G401 (cell line): Measurements from ENCODE around the gene SASH1. TPM values are rescaled to one million over a fixed set of nuclear protein-coding genes. Genes with fewer than 3 reads are reported as not detected.

Source experiments
- DNase-seq: peaks from one replicate; pipeline ENCODE4 v3.0.0-alpha.2; 2015; ENCODE audit warnings: low spot score
- in situ Hi-C: cut with HindIII; loops from 2 replicates; pipeline ENCODE4 v1.10.0; 2016; ENCODE audit warnings: low sequenced_read_pairs, mixed read lengths
- total RNA-seq: library from RNA; depleted of rRNA; stranded (reverse); fragments of >200 nt; shearing (Covaris generic); gene quantifications from 2 replicates; pipeline ENCODE4 v1.2.3, GENCODE V29; 2014

SASH1 gene
- total RNA-seq, 1 experiment from 2014 or later: 4.6 TPM

DNA sequence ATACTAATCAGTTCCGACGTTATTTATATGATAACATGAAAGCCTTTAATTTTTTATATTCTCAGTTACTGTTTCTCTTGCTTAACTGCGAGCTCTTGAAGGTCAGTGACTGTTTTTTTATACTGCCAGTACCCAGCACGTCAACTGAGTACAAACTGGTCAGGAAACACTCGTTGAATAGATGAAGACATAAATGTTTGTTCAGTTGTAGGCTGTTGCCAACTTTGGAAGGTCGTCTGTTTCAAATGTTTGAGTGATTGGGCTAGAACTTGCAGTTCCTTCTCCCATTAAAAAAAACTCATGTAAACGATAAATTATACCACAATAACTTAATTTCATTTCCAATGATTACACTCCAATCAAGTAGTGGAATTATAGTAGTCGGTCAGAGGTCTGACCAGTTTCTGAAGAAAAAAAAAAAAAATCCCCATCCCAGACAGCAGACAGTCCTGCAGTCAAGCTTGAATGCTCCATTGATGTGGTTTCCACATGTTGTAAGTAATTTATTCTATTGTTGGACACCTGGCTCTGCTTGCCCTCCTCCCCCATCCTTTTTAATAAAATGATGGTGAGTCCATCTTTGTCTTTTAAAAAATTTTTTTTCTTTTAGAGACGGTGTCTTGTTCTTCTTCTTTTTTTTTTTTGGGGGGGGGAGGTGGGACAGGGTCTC, 81.1 kb downstream of the SASH1 start:
- DNase-seq: no peak
- in situ Hi-C loops: no loop called here

DNA sequence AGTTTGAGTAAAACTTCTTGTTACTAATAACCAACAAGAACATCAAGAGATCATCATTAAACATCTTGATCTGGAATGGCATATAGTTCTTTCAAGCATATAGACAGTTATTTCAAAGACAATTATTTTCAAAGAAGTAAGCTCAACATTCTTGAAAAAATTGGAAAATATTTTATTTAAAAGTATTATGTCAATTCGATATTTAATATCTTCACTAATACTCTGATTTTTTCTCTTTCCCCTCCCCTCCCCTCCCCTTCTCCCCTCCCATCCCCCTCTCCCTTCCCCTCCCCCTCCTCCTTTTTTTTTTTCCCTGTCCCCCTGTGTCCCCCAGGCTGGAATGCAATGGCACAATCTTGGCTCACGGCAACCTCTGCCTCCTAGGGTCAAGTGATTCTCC, 82.8 kb downstream of the SASH1 start:
- in situ Hi-C loops: no loop called here
- no peak for DNase-seq

DNA sequence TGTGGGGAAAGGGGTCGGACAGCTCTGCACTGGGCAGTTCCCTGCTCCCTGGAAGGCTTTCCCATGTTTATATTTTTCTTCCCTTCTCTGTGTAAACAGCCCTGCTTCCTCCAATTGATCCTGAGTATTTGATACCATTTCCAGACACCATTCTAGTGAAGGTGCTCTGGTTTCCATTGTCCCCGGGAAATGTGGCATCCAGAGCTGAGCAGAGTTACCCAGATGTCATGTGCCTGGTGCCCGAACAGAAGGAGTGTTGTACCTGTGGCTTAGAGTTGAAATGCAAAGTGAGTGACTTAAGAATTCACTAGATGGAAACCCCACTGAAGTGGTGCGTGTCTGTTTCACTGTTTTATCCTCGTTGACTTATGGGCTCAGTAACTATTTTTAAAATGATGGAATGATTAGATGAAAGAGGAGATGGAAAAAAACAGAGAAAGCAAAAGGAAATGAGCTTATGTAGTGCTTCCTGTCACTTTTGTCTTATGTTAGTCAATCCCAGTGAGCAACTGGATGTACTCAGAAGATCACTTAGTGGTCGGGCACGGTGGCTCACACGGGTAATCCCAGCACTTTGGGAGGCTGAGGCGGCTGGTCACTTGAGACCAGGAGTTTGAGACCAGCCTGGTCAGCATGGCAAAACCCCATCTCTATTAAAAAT, 83.8 kb downstream of the SASH1 start:
- in situ Hi-C loops: no loop called here
- DNase-seq: no peak

DNA sequence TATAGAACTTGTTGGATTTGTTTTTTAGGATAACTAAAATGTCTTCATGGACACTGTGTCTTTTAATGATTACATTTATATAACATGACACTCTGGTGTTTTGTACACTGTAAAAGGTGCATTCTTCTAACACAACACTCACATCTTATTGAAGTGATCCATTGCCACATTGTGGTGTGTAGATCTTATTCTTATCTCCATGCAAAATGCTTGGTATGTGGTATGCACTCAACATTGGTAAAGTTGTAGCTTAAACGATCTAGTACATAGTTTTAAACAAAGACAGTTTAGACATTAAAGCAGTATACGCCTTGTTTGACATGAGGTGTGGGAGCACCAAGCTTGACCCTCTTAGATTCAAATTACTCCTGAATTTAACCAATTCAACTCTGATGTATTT, 84.7 kb downstream of the SASH1 start:
- DNase-seq: no peak
- in situ Hi-C loops: no loop called here

DNA sequence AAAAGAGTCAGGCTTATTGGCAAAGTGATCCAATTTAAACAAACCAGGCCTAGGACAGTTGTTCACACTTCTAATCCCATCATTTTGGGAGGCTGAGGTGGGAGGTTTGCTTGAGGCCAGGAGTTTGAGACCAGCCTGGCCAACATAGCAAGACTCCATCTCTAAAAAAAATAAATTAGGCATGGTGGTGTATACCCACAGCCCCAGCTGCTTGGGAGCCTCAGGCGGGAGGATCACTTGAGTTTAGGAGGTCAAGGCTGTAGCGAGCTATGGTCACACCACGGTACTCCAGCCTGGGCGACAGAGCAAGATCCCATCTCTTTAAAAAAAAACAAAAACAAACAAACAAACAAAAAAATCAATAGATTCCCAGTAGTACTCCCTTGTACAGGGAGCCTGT, 86.8 kb downstream of the SASH1 start:
- in situ Hi-C loops: no loop called here
- DNase-seq: no peak

DNA sequence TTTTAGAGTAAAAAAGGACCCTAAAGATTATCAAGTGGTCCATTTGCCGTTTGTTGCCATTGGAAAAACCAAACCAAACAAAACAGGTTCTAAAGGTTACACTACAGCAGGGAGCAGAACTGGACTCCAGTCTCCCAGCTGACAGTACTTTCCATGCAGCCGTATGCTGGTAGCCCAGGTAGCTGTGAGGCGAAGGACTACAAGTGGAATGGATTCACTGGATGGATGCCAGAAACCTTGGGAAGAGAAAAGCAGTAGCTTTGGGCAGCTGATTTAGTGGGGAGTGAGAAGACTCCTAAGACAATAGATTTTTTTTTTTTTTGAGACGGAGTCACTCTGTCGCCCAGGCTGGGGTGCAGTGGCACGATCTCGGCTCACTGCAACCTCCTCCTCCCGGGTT, 88.3 kb downstream of the SASH1 start:
- in situ Hi-C loops: no loop called here
- DNase-seq: no peak

DNA sequence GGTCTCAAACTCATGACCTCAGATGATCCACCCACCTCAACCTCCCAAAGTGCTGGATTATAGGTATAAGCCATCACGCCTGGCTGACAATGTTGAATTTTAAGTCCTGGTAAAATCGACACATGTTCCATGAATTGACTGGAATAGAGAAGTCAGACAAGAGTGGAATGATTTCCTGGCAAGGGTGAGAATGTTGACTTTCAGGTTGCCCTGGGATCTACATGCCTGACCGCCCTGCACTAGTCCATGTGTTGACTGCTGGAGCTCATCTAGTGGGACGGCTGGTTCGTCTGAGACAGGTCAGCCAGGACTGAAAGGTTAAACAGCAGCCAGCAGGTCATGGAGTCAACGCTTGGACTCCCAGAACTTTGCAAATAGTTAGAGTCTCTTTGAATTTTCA, 88.8 kb downstream of the SASH1 start:
- in situ Hi-C loops: no loop called here
- DNase-seq: no peak

DNA sequence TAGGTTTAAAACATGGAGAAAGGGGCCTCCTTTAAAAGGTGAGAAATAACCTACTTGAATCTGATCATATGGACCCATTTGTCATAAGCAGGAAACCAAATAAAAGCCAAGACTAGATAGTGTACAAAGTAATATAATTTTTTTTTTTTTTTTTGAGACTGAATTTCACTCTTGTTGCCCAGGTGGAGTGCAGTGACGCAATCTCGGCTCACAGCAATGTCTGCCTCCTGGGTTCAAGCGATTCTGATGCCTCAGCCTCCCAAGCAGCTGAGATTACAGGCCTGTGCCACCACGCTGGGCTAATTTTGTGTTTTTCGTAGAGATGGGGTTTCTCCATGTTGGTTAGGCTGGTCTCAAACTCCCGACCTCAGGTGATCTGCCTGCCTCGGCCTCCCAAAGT, 89.2 kb downstream of the SASH1 start:
- in situ Hi-C loops: no loop called here
- no peak for DNase-seq

DNA sequence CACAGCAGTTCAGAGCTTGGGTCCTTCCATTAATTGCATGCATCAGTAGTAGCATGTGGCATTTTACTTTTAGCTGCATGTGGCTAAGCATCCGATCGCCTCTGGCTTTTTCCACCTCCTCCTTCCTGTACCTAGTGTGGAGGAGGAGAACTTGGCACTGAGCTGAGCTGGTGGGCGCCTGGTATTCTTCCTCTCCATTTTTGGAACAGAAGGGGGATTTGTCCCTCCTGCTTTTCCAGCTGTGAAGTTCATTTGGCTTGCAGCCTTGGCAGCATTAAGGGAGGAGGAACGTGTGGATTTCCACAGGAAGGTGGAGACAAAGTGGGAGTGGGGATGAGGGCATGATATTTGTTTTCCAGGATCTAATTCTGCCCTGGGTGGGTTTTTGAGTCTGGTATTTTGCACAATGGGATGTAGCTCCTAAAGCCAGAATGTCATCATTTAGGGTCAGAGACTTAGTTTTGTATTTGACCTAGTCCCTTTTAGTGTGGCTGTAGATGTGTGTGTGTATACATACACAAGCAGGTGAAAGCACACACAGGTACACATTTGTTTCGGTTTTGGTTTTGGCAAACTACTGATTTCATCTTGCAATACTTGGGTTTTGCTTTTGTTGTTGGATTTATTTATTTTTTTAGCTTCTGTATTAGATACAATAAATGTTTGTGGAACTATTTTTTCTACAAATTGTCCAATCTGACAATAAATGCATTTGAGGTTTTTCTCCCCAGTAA, 90.0 kb downstream of the SASH1 start:
- in situ Hi-C loops: no loop called here
- no peak for DNase-seq

DNA sequence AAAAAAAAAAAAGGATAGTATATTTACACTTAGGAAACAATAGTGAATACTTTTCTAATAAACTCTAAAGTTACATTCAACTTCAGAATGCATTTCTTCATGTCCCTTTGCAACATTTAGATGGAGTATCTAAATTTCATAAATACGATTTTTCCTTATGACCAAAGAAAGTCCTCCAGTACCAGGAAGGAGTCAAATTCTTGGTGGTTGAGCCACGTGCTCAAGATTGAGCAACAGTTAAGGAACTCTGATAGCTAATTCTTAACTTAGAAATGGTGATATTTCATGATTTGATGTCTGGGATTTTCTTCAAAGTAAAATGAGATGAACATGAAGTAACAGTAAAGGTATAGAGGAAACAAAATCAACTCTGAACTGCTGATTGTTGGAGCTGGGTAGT, 92.7 kb downstream of the SASH1 start:
- in situ Hi-C loops: no loop called here
- DNase-seq: no peak

DNA sequence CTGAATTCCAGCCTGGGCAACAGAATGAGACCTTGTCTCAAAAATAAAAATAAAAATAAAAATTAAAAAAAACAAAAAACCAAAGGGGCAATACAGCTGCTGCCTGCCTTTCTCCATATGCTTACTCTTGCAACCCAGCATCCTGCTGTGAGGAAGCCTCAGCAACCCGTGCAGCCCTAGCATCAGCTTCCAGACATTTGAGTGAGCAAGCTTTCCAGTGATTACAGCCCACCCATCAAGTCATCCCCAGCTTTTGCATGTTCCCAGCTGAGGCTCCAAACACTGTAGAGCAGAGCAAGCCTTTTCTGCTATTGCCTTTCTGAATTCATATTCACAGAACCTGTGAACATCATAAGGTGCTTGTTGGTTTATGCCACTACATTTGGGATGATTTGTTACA, 93.8 kb downstream of the SASH1 start:
- in situ Hi-C loops: no loop called here
- no peak for DNase-seq

DNA sequence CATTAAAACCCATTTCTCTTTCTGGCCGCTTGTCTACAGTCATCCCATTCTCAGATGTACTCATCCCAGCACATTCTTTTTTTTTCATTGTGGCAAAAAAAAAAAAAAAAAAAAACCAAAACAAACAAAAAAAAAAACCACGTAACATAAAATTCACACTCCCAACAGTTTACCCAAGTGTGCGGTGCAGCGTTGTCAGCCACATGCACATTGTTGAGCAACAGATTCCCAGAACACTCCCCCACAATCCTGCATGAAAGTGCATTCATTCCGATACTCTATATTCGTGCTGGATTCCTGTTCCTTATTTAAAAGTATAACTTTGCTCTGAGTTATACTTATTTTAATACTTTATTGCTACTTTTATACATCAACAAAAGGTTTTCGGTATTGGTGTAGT, 96.0 kb downstream of the SASH1 start:
- in situ Hi-C loops: no loop called here
- no peak for DNase-seq

DNA sequence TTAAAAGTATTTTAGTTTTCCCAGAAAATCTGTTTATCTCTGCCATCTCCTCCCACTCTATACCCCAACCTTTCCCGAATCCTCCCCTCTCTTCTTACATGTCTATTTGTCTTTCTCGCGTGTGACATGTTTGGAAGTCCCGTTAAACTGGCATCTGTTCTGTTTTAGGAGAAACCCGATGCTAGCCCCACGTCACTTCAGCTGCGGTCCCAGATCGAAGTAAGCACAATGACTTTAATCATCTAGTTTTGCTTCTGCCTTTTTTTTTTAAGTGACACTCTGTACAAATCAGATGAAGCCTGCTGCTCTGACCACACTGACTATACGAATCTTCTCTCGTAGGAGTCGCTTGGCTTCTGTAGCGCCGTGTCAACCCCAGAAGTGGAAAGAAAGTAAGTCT, 97.4 kb downstream of the SASH1 start:
- no peak for DNase-seq
- in situ Hi-C loops: no loop called here

DNA sequence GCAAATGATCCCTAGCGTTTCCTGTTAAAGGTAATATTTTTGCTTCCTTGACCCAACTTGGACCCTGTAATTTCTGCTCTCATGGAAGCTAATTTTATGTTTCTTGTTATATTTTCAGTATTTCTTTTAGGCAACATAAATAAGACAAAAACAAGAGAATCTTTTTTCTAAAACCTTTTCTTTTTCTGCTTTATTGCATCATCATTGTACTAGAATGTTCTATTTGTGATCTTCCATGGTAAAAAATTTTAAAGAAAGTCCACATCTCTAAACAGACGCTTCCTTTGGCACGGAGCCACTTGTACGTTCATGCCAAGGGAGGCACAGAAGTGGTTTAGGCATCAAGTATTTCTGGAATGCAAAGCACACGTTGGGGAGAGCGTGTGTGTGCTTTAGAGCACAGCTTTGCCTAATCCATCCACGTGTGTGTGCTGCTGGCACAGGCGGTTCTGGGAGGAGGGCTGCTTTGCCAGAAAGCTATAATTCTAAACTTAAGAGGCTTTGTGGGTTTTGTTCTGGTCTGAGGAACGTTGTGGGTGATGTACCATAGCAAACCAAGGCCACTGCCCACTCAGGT, 98.3 kb downstream of the SASH1 start:
- DNase-seq: no peak
- in situ Hi-C loops: no loop called here

DNA sequence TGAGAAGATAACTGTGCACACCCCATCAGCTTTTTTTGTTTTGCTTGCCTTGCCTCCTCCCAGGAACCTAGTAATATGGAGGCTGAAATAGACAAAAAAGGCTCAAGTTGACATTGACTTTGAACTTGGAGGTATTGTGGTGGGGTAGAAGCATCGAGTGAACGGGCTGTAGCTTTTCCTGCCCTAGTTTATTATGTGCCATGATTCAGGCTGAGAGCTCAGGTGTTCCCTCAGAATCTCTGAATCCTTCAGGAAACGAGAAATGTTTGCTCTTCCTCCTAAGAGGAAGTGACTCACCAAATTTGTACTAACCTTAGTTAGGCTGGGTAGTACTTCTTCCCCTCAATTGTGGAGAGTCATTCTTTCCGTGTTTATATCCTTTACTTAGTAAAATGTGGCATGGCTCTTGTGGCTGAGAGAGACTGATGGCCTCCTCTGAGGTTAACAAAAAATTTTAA, 98.8 kb downstream of the SASH1 start:
- DNase-seq: no peak
- in situ Hi-C loops: no loop called here

DNA sequence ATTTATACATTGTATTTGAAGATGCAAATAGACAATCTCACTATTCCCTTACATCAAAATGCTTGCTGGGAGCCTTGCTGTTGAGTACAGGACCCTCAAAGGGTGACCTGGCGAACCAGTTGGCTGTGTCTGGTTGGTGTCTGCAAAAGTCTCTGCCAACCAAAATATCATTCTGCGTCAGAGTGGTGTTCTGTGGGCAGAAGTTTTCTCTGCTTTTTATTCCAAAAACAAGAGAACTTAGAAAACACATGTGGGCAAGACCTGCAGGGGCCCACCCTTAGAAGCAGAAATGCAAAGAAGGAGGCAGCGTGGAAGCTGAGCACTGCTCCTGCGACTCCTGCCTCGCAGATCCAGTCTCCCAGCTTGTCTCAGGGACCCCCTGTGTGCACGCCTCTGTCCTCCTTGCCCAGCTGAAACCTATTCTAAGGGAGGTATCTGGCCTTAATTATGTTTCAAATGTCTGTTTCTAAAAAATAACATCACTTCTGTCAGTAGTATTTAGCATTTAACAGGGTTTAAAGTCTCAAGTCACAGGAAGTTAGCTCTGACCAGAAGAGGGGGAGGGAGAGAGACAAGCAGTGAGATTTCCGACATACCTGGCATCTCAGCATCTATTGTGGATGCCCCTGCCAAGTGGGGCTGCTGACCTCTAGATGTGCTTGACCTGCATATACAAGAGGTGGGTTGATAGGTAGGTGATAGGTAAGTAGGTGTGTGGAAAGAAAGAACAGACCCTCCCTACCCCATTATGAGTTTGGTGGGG, 101.3 kb downstream of the SASH1 start:
- in situ Hi-C loops: no loop called here
- no peak for DNase-seq

DNA sequence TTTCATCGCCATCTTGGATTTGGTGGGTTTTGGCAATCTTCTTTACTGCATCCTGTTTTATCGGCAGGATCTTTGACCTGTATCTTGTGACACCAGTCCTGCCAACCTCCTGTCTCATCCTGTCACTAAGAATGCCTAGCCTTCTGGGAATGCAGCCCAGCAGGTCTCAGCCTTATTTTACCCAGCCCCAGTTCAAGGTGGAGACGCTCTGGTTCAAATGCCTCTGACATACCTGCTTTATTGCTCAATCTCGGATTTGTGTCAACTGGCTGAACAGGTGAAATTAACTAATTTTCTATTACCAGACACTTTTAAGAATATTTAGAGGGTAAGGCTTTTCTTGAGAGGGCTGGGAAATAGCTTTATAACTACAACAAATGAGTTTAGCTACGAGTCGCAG, 102.5 kb downstream of the SASH1 start:
- DNase-seq: no peak
- in situ Hi-C loops: no loop called here

DNA sequence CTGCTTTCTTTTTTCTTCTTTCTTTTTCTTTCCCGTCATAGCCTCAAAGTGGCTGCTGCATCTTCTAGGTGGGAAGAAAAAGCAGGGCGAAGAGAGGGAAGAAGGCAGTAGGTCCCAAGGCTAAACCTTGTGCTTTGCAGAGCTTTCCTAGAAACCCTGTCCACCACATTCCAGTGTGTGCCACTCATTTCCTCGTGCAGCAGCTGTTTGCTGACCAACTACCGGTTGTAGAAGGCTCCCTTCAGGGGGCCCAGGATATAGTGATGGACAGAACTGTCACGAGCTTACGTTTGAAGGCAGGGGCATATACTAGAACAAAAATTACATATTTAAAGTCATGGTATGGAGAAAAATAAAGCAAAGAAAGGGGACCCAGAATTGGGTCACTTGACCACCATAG, 103.0 kb downstream of the SASH1 start:
- DNase-seq: no peak
- in situ Hi-C loops: no loop called here

DNA sequence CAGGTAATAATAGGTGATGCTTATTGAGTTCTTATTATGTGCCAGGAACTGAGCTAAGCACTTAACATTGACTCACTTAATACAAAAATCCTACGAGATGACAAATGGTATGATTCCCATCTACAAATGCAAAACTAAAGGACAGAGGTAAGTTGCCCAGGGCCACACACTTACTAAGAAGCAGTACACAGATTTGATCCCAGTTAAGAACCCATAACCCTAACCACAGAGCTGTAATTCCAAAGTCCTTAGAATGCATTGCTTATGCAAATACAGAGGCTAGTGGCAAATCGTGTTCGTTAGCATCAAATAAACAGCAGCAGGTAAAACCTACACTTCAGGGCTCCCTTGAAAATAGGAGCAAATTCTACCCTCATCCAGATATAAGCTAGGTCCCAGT, 104.0 kb downstream of the SASH1 start:
- in situ Hi-C loops: no loop called here

More for the DNA sequence above, 104.0 kb downstream of the SASH1 start:
- DNase-seq: no peak
